Osteocyte (in vitro differentiated cells): ENCODE results near the gene FUBP1. TPM values are rescaled to one million over a fixed set of nuclear protein-coding genes. Genes with fewer than 3 reads are reported as not detected.
A peak's percentile ranks its signal among the peaks of the same experiment; 100 is the strongest.
"Not testable (repeated sequence)": the region's sequence is repeated elsewhere in the genome, so short reads cannot be mapped to it uniquely, and the experiment has no call there.

Experiments
- DNase-seq: peaks from one replicate; pipeline ENCODE4 v3.0.0; 2021; ENCODE audit warnings: mixed read lengths; ENCODE audit not compliant: unreplicated experiment; ENCODE audit errors: extremely low spot score
- H3K27ac Mint-ChIP-seq: one replicate; pipeline ENCODE4 v1.8.0; 2021; ENCODE audit warnings: mild to moderate bottlenecking, mixed read lengths; ENCODE audit not compliant: unreplicated experiment
- H3K27me3 Mint-ChIP-seq: one replicate; pipeline ENCODE4 v1.8.0; 2021; ENCODE audit warnings: mixed read lengths; ENCODE audit not compliant: unreplicated experiment
- H3K36me3 Mint-ChIP-seq: one replicate; pipeline ENCODE4 v1.8.0; 2021; ENCODE audit warnings: mixed read lengths; ENCODE audit not compliant: unreplicated experiment
- H3K4me1 Mint-ChIP-seq: one replicate; pipeline ENCODE4 v1.8.0; 2021; ENCODE audit warnings: mixed read lengths; ENCODE audit not compliant: unreplicated experiment
- H3K4me3 Mint-ChIP-seq: one replicate; pipeline ENCODE4 v1.8.0; 2021; ENCODE audit warnings: mild to moderate bottlenecking, moderate library complexity, mixed read lengths; ENCODE audit not compliant: unreplicated experiment
- H3K9me3 Mint-ChIP-seq: one replicate; pipeline ENCODE4 v1.8.0; 2021; ENCODE audit warnings: mixed read lengths; ENCODE audit not compliant: unreplicated experiment
- long read RNA-seq: library from polyadenylated mRNA; unstranded; transcript quantifications from one replicate; pipeline ENCODE4 v2.0.0, GENCODE V29; 2021
- total RNA-seq: library from RNA; stranded (reverse); gene quantifications from 2 replicates; pipeline ENCODE4 v1.2.1, GENCODE V29; 2021
- TF ChIP-seq, protein P1 (sequence below): fragments of 200-600 bp; sonication (generic); IDR thresholded peaks from 2 replicates; pipeline ENCODE4 v1.5.0; 2021; ENCODE audit warnings: antibody characterized with exemption, mild to moderate bottlenecking, moderate library complexity

Gene FUBP1, protein sequence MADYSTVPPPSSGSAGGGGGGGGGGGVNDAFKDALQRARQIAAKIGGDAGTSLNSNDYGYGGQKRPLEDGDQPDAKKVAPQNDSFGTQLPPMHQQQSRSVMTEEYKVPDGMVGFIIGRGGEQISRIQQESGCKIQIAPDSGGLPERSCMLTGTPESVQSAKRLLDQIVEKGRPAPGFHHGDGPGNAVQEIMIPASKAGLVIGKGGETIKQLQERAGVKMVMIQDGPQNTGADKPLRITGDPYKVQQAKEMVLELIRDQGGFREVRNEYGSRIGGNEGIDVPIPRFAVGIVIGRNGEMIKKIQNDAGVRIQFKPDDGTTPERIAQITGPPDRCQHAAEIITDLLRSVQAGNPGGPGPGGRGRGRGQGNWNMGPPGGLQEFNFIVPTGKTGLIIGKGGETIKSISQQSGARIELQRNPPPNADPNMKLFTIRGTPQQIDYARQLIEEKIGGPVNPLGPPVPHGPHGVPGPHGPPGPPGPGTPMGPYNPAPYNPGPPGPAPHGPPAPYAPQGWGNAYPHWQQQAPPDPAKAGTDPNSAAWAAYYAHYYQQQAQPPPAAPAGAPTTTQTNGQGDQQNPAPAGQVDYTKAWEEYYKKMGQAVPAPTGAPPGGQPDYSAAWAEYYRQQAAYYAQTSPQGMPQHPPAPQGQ
- 123 and 126 TPM in 2 replicates for total RNA-seq
- long read RNA-seq, transcript FUBP1-203 (20 exons, 2,378 nt), result major isoform, 75 of 305 reads
- long read RNA-seq, partial matches to known transcripts, result 52 of 305 reads
- long read RNA-seq, other reads (novel, unspliced or antisense), result 178 of 305 reads

DNA sequence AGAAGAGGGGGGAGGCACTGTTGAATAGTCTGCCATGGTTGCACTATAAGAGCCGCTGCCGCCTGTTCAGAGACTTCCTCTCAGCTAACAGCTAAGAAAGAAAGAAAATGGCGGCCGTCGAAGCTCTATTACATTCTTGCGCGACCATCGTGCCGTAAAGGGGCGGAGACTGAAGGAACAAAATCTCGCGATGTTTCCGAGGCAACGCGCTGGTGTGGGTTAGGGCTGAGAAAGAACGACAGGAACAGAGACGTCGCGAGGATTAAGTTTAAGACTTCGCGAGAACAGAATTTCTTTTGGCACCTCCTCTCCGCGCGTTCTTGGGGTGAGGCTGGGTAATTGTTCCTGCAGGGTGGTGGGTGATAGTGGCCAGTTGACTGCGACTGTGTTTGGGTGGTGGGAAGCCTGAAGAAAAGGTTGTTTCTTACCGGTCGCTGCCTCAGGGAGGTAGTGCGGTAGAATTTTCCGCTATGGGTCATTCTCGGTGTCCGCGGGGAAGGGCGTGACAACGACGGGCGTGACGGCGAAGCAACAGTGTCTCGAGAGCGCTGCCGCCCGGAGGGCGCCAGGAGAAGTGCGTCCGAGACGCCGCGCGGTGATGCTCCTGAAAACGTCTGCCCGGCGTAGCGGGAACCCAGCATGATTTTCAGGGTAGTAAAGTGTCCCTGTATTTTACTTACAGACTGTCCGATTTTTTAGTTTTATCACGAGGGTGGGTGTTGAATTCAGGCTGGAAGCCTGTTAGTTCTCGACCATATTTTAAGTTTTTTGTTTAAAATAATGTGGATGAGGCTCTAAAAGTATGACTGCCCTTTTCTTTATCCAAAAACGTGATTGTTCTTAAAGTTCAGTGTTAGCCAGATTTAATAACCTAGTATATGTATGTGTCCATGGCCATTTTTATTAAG lies at the start of gene FUBP1:
Gene FUBP1 (minus strand): TSS at position 104 of the 908 bp plus-strand sequence. CDS start 68 bp downstream, at position 36.
- Mint-ChIP-seq H3K9me3 (no peaks in the 10 kb centered on the region), H3K27me3 (no peaks in the 10 kb centered on the region), H3K4me1 (peaks cover 48% of the 10 kb centered on the region), H3K36me3 (peaks cover 6% of the 10 kb centered on the region), H3K27ac (no peak within 1 kb of the TSS), H3K4me3 (no peak within 1 kb of the TSS)
- DNase-seq, result peak; percentile 98
- TF ChIP-seq, protein P1, sequence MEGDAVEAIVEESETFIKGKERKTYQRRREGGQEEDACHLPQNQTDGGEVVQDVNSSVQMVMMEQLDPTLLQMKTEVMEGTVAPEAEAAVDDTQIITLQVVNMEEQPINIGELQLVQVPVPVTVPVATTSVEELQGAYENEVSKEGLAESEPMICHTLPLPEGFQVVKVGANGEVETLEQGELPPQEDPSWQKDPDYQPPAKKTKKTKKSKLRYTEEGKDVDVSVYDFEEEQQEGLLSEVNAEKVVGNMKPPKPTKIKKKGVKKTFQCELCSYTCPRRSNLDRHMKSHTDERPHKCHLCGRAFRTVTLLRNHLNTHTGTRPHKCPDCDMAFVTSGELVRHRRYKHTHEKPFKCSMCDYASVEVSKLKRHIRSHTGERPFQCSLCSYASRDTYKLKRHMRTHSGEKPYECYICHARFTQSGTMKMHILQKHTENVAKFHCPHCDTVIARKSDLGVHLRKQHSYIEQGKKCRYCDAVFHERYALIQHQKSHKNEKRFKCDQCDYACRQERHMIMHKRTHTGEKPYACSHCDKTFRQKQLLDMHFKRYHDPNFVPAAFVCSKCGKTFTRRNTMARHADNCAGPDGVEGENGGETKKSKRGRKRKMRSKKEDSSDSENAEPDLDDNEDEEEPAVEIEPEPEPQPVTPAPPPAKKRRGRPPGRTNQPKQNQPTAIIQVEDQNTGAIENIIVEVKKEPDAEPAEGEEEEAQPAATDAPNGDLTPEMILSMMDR, result peak; percentile 70

DNA sequence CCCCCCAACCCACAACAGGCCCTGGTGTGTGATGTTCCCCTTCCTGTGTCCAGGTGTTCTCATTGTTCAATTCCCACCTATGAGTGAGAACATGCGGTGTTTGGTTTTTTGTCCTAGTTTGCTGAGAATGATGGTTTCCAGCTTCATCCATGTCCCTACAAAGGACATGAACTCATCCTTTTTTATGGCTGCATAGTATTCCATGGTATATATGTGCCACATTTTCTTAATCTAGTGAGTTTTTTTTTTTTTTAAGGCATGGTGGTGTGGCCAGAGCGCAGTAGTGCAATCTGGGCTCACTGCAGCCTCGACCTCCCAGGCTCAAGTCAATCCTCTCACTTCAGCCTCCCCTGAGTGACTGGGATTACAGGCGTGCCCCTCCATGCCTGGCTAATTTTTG lies 42.3 kb upstream of the FUBP1 start:
- H3K36me3 Mint-ChIP-seq, result peaks cover 17% of the 10 kb centered on the region
- not testable (repeated sequence) for H3K27ac Mint-ChIP-seq

DNA sequence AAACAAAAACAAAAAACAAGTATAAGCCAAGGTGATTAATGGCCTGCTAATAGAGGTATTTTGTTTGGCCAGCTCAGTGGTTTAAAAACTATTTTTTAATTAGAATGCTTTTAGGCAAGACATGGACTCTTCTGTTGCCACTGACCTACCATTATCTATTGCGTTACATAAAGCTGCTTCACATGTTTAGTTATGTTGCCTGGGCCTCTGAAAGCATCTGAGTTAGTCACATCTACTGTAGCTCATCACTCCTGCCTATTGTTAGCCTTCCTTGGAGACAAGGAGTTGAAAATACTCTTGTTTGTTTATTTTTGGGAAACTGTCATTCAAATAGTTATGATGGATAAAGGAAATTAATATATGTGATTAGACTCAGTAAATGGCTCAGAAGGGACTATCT lies 40.2 kb upstream of the FUBP1 start:
- DNase-seq, result no peak
- TF ChIP-seq, protein P1, result no peak
- no peak overlapping the region for H3K4me3 Mint-ChIP-seq
- no peak overlapping the region for H3K27ac Mint-ChIP-seq
- peaks cover 5% of the 10 kb centered on the region for H3K4me1 Mint-ChIP-seq
- no peaks in the 10 kb centered on the region for H3K27me3 Mint-ChIP-seq
- peaks cover 30% of the 10 kb centered on the region for H3K36me3 Mint-ChIP-seq
- no peaks in the 10 kb centered on the region for H3K9me3 Mint-ChIP-seq

More for the DNA sequence above, 42.3 kb upstream of the FUBP1 start:
- not testable (repeated sequence) for H3K4me3 Mint-ChIP-seq, DNase-seq, H3K4me1 Mint-ChIP-seq, H3K27me3 Mint-ChIP-seq, H3K9me3 Mint-ChIP-seq

DNA sequence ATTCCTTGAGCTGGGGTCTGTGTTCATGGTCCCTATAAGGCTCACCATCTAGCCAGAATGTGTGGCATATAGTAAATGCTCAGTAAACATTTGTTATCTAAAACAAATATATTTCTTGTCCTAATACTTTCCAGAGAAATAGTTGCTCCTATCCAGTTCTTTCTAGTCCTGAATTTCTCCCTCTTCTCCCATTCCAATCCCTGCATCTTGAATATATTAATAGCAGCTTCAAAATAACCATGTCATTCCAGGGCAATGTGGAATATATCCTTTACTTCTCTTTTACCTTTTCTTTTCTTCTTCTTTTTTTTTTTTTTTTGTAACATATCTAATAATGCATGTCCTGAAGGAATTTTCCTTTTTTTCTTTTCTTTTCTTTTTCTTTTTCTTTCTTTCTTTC lies 36.3 kb upstream of the FUBP1 start:
- Mint-ChIP-seq H3K9me3 (no peaks in the 10 kb centered on the region), H3K4me3 (no peak overlapping the region), H3K36me3 (peaks cover 38% of the 10 kb centered on the region), H3K4me1 (peaks cover 19% of the 10 kb centered on the region), H3K27me3 (no peaks in the 10 kb centered on the region), H3K27ac (no peak overlapping the region)
- no peak for DNase-seq
- TF ChIP-seq, protein P1, result no peak

DNA sequence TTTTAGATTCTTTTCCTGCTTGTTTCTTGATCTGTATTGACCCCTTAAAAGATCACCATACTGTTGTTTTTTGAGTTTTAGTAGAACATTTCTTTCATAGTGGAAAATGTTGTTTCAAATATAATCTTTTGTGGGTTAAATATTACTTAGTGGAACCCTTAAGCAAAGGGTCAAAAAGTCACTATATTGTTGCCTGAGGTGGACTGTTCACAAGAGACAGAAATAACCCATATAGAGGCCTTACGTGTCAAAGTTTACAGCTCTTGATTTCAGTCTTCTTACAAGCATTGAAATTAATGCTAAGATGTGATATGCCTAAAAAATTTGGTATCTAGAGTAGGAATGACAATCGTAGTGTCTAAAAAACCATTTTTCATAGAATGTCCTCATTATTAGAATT lies 32.2 kb upstream of the FUBP1 start:
- H3K4me3 Mint-ChIP-seq, result peak overlapping the region; percentile 43
- DNase-seq, result no peak
- no peaks in the 10 kb centered on the region for H3K27me3 Mint-ChIP-seq
- H3K4me1 Mint-ChIP-seq, result peaks cover 46% of the 10 kb centered on the region
- H3K36me3 Mint-ChIP-seq, result peaks cover 22% of the 10 kb centered on the region
- TF ChIP-seq, protein P1, result no peak
- no peaks in the 10 kb centered on the region for H3K9me3 Mint-ChIP-seq
- peak overlapping the region; percentile 71 for H3K27ac Mint-ChIP-seq
